Ovary (tissue), 9 donors: ENCODE results near the gene EDNRA. TPM values are rescaled to one million over a fixed set of nuclear protein-coding genes. Genes with fewer than 3 reads are reported as not detected.

Source experiments
- DNase-seq, 5 donors: peaks; one replicate each; pipeline ENCODE4 v3.0.0-alpha.2; 2019 to 2020
- H3K27ac ChIP-seq, 2 donors: fragments of 200-600 bp; one replicate each; pipeline versions ENCODE4 v1.5.1 to v1.8.0; 2019 to 2022
- H3K27me3 ChIP-seq: fragments of 200-600 bp; one replicate; pipeline ENCODE4 v1.8.0; 2022
- H3K36me3 ChIP-seq: fragments of 200-600 bp; sonication (generic); one replicate; pipeline ENCODE4 v1.5.1; 2019
- H3K4me1 ChIP-seq: one replicate; pipeline ENCODE4 v1.8.1; 2013; ENCODE audit warnings: mild to moderate bottlenecking, moderate library complexity; ENCODE audit not compliant: insufficient read depth
- H3K4me3 ChIP-seq: fragments of 200-600 bp; sonication (generic); one replicate; pipeline ENCODE4 v1.5.1; 2017
- H3K9me3 ChIP-seq, 2 donors: fragments of 200-600 bp in 1 of 2; sonication (generic) in 1 of 2; one replicate each; pipeline versions ENCODE4 v1.5.1 to v1.8.1; 2013 to 2019; ENCODE audit warnings: mild to moderate bottlenecking in 1 of 2, moderate library complexity in 1 of 2
- CTCF ChIP-seq, 3 donors: fragments of 450-650 bp in 2 of 3; fragments of 200-600 bp in 1 of 3; IDR thresholded peaks; one replicate each; pipeline versions ENCODE4 v1.5.1 to v1.8.0; 2016 to 2022; ENCODE audit warnings: antibody characterized with exemption in 3 of 3, mild to moderate bottlenecking in 1 of 3
- EP300 ChIP-seq: sonication (generic); formaldehyde crosslinking; IDR thresholded peaks from one replicate; pipeline ENCODE4 v1.6.1; 2017; ENCODE audit warnings: antibody characterized with exemption
- POLR2A ChIP-seq: fragments of 450-650 bp; IDR thresholded peaks from one replicate; pipeline ENCODE4 v1.6.1; 2017; ENCODE audit warnings: antibody characterized with exemption, mild to moderate bottlenecking, moderate library complexity
- WGBS, 3 donors: extraction: QIAGEN DNeasy Blood & Tissue Kit in 1 of 3; methylation state at CpG; one replicate each; pipeline versions ENCODE4 v1.1.5 to v1.1.7; 2013 to 2017; 5-methylcytosine and 5-hydroxymethylcytosine counted together
- intact Hi-C, 4 donors: fragments of 100-400 bp; cut with DNase I; formaldehyde crosslinking; loops; one replicate each; pipeline versions ENCODE4 v1.11.0 to v1.15.1; 2022 to 2023
- polyA plus RNA-seq, 2 donors: library from polyadenylated mRNA; stranded (reverse); fragments of 200-250 nt in 1 of 2; fragments of 350-450 nt in 1 of 2; fragmentation: Illumina TruSeq in 1 of 2; extraction: RNeasy Lipid Tissue Mini Kit (QIAGEN cat#74804) in 1 of 2; gene quantifications; one replicate each; pipeline ENCODE4 v1.2.3, GENCODE V29; 2013 to 2014
- total RNA-seq, 7 donors: library from RNA; depleted of rRNA in 2 of 7; stranded (reverse); fragments of >200 nt in 2 of 7; fragmentation: NEBNext Ultra II Directional in 3 of 7; extraction: Animal tissue kit (Norgen Biotek cat#: 25700) in 3 of 7; gene quantifications; one replicate each; pipeline versions ENCODE4 v1.1.0 to v1.2.4, GENCODE V29; 2016 to 2023
- donor health status: DM: no; HTN: no; CAD: no; lungs with moderate emphysema.
- donor health status: DM: no; HTN: no; CAD: no.
- donor health status: Bipolar disorder and iron deficiency.
- donor health status: DM: yes; HTN: yes; CAD: no.
- donor health status: DM: no; HTN: no; CAD: no.
- donor health status: DM: yes; HTN: yes; CAD: no.

The EDNRA gene
- total and polyA plus RNA-seq, 9 donors, result 28.4 to 110 (median 61.7) TPM

DNA sequence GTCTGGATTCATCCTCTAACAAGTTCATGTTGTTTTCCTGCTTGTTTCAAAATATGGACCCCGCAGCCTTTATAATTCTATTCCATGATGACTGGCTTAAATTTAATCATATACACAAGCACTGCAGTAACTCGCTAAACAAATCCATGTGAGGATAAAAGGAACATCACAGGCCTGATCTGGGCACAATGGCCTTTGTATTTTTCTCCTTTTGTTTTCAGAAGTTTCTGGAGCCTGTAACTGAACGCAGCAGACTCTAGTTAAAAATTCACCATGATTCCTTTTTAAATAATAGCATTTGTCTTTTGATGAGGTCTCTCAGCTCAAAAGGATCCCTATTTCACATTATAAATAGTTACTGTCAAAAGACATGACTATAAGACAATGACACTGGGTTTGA, 106.1 kb downstream of the EDNRA start:
- H3K27ac ChIP-seq, result peak overlapping the region in 1 of 2 donors; percentile 14
- H3K36me3 ChIP-seq, result no peaks in the 10 kb centered on the region

GRCh38 chr4:147589586-147589985, 108.7 kb downstream of the EDNRA start:
- Histone ChIP-seq H3K9me3 (no peaks in the 10 kb centered on the region), H3K4me3 (no peak overlapping the region), H3K27ac (peak overlapping the region in 1 of 2 donors; percentile 13), H3K4me1 (peaks cover 3% of the 10 kb centered on the region), H3K27me3 (no peaks in the 10 kb centered on the region), H3K36me3 (no peaks in the 10 kb centered on the region)
- TF ChIP-seq EP300, result no peak
- TF ChIP-seq CTCF (IDR thresholded peaks at IDR 0.05), result no peak
- TF ChIP-seq POLR2A, result no peak
- 12 to 37% (median 14%) methylated on average over 1 of the region's 1 CpG for WGBS, 3 donors
- intact Hi-C loops, result no loop called here
- peak in 4 of 5 donors; percentile 10 to 42 (median 23) for DNase-seq

More for the DNA sequence above, 106.1 kb downstream of the EDNRA start:
- DNase-seq, result no peak
- Histone ChIP-seq H3K4me1 (peaks cover 3% of the 10 kb centered on the region), H3K9me3 (no peaks in the 10 kb centered on the region), H3K27me3 (no peaks in the 10 kb centered on the region), H3K4me3 (no peak overlapping the region)
- intact Hi-C loops, result no loop called here
- 90 to 97% (median 93%) methylated on average over 3 of the region's 3 CpGs for WGBS, 3 donors
- TF ChIP-seq POLR2A (no peak), EP300 (no peak), CTCF (IDR thresholded peaks at IDR 0.05) (no peak)

DNA sequence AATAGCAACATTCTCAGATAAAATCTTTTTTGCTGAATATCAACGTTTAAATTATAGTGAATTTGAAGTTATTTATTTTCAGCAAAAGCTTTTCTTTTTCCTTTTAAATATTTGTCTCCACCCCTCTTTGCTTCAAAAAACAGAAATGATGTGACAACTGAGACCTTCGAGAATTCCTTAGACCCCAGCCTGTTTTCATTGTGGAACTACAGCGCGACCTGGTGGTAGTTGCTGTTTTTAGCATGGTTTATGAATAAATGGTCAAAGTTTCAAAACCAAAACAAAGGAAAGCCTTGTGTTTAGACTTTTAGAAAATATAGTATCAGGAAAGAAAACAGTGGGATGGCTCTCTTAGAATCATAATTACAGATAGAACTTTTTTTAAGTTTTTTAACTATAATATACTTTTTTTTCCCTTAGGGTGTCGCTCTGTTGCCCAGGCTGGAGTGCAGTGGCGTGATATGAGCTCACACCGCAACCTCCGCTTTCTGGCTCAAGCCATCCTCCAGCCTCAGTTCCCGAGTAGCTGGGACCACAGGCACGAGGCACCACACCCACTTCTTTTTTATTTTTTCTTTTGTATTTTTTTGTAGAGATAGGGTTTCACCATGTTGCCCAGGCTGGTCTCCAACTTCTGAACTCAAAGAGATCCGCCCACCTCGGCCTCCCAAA, 109.5 kb downstream of the EDNRA start:
- H3K4me1 ChIP-seq, result peaks cover 3% of the 10 kb centered on the region
- WGBS, 3 donors, result 40 to 47% (median 44%) methylated on average over 12 of the region's 12 CpGs
- H3K27me3 ChIP-seq, result no peaks in the 10 kb centered on the region
- peak overlapping the region in 1 of 2 donors; percentile 13 for H3K27ac ChIP-seq
- DNase-seq, result peak; percentile 66 to 80 (median 78)
- no peak for TF ChIP-seq EP300
- peak; percentile 64 to 95 (median 84) for TF ChIP-seq CTCF (IDR thresholded peaks at IDR 0.05)
- no peaks in the 10 kb centered on the region for H3K36me3 ChIP-seq
- no peak overlapping the region for H3K4me3 ChIP-seq
- H3K9me3 ChIP-seq, result no peaks in the 10 kb centered on the region
- intact Hi-C loops, result loop anchor here in 3 of 4 donors (2.0 to 5.0 kb wide), 2 partner anchors 78 to 478 kb away; no protein-coding TSS in a partner anchor

DNA sequence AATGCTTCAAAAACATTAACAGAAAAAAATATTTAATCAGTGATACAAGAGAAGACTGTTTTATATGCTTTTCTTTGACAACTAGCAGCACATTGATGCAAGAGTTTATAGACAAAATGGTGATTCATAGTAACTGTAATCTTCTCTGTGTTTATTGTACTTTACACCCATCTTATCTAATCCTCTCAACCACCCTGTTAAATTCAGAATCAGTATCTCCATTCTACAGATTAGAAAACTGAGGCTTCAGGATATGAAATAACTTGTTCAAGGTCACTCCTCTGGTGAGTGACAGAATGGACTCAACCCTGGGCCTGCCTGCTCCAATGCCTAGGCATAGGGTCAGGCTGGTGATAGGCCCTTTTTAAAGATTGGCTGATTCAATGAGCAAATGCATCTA, 110.2 kb downstream of the EDNRA start:
- H3K36me3 ChIP-seq, result no peaks in the 10 kb centered on the region
- intact Hi-C loops, result loop anchor here in 3 of 4 donors (2.0 to 5.0 kb wide), 2 partner anchors 78 to 479 kb away; no protein-coding TSS in a partner anchor
- DNase-seq, result no peak
- H3K27ac ChIP-seq, result no peak overlapping the region
- H3K27me3 ChIP-seq, result no peaks in the 10 kb centered on the region
- no peak for TF ChIP-seq EP300
- no peak for TF ChIP-seq POLR2A
- no peak for TF ChIP-seq CTCF (IDR thresholded peaks at IDR 0.05)
- no peaks in the 10 kb centered on the region for H3K9me3 ChIP-seq
- H3K4me1 ChIP-seq, result peaks cover 3% of the 10 kb centered on the region
- no peak overlapping the region for H3K4me3 ChIP-seq
